Measurements from ENCODE around the gene NCEH1. TPM values are rescaled to one million over a fixed set of nuclear protein-coding genes. Genes with fewer than 3 reads are reported as not detected.

NCEH1 gene
- total RNA-seq, 4 donors from 2014 or later: 8.3 to 12.4 (median 11.0) TPM

GRCh38 chr3:172627057-172627809 is 83.6 kb downstream of the NCEH1 start:
- DNase-seq: no peak
- Histone ChIP-seq H3K4me1 (peaks cover 0 to 3% of the 10 kb centered on the region in 2 donors), H3K27ac (no peak overlapping the region), H3K9me3 (no peaks in the 10 kb centered on the region), H3K27me3 (no peaks in the 10 kb centered on the region), H3K4me3 (replicated peaks in 1 of 3) (no peak overlapping the region), H3K36me3 (no peaks in the 10 kb centered on the region)
- 72 to 76% methylated on average over 5 of the region's 5 CpGs for WGBS, 2 donors
- no peak for TF ChIP-seq CTCF (IDR thresholded peaks at IDR 0.05)
- TF ChIP-seq POLR2A (IDR thresholded peaks at IDR 0.05): no peak
- intact Hi-C loops (cut with DNase I): no loop called here

- intact Hi-C loops (cut with DNase I): no loop called here
- Histone ChIP-seq H3K27ac (no peak overlapping the region), H3K9me3 (no peaks in the 10 kb centered on the region), H3K4me1 (peaks cover 0 to 3% of the 10 kb centered on the region in 2 donors), H3K27me3 (no peaks in the 10 kb centered on the region), H3K4me3 (replicated peaks in 1 of 3) (no peak overlapping the region), H3K36me3 (no peaks in the 10 kb centered on the region)
- TF ChIP-seq CTCF (IDR thresholded peaks at IDR 0.05): no peak
- TF ChIP-seq POLR2A (IDR thresholded peaks at IDR 0.05): no peak
- no peak for DNase-seq
- WGBS, 2 donors: 63 to 64% methylated on average over 3 of the region's 3 CpGs
These were observed 84.7 kb downstream of the NCEH1 start for GRCh38 chr3:172626021-172626640.

GRCh38 chr3:172625404-172625803 is 85.5 kb downstream of the NCEH1 start:
- 93 to 97% methylated on average over 2 of the region's 2 CpGs for WGBS, 2 donors
- no peak for TF ChIP-seq CTCF (IDR thresholded peaks at IDR 0.05)
- no peak for TF ChIP-seq POLR2A (IDR thresholded peaks at IDR 0.05)
- H3K36me3 ChIP-seq: no peaks in the 10 kb centered on the region

GRCh38 chr3:172624999-172625398 is 85.9 kb downstream of the NCEH1 start:
- DNase-seq: no peak
- TF ChIP-seq CTCF (IDR thresholded peaks at IDR 0.05) (no peak), POLR2A (IDR thresholded peaks at IDR 0.05) (no peak)
- Histone ChIP-seq H3K27me3 (no peaks in the 10 kb centered on the region), H3K4me1 (peaks cover 0 to 3% of the 10 kb centered on the region in 2 donors), H3K9me3 (no peaks in the 10 kb centered on the region), H3K4me3 (replicated peaks in 1 of 3) (no peak overlapping the region), H3K27ac (no peak overlapping the region), H3K36me3 (no peaks in the 10 kb centered on the region)
- 96% methylated on average over 9 of the region's 9 CpGs for WGBS, 2 donors
- intact Hi-C loops (cut with DNase I): no loop called here

More at GRCh38 chr3:172625404-172625803, 85.5 kb downstream of the NCEH1 start:
- no peak for DNase-seq
- intact Hi-C loops (cut with DNase I): no loop called here
- Histone ChIP-seq H3K27ac (no peak overlapping the region), H3K27me3 (no peaks in the 10 kb centered on the region), H3K4me1 (peaks cover 0 to 3% of the 10 kb centered on the region in 2 donors), H3K9me3 (no peaks in the 10 kb centered on the region), H3K4me3 (replicated peaks in 1 of 3) (no peak overlapping the region)

Data from thyroid gland (tissue), 4 donors.